ENCODE measurements around the gene CEP57L1.

The CEP57L1 gene

DNA sequence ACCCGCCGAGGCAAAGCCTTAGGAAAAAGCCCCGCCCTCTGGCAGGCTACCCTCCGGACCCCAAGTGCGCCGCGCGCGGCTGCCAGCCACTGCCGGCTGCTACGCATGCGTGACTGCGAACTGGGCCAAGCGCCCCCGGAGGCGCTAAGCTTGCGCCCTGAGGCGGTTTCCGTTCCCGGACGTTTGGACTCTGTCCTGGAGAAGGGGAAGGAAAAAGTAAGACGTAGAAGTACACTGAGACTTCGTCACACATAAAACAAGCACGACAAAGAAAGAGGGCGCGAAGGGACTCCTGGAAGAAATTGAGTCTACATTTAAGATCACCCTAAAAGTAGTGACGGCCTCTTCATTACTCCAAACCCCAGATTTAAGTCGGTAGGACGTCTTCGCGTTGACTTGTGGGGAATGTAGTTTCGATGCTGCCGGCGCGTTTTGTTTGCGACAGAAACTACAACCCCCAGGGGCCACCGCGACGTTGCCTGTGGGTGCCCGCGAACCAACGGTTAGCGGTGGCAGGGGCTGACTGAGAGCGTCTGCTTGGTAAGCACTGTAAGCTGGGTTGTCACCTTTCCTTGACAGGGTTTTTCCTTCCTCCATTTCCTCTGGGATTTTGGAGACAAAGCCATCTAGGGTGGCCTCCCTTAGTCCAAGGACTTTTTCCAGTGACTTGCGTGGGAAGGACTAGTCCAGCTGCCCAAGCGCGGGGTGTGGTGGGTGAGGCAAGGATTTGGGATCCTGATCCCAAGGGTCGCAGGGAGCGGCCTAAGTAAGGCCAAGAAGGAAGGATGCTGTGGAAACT is at the start of gene CEP57L1:
Gene CEP57L1, plus strand, starts transcription at position 472 of the 799 bp plus-strand sequence. CDS start 49,715 bp downstream, outside the sequence.
- peak; percentile 84 for DNase-seq (ENCODE audit: low read depth)

DNA sequence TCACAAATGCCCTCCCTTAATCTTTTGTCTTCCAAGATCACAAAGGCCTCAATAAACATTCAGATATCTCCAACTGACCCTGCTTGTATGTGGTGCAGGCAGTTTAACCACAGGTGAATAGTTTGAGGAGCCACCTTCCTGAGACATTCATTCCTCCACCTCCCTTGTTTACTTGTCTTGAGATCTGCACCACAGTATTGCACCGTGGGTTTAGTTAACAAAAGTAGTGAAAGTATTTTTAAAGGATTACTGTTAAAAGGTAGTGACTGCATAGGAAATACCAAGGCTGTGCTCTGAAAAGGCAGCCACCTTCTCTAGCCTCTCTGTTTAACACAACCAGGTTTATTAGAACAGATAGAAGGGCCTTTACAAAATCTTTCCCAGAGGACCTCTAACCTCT is 47.1 kb upstream of the CEP57L1 start:
- no peak for DNase-seq (ENCODE audit: low read depth)

DNA sequence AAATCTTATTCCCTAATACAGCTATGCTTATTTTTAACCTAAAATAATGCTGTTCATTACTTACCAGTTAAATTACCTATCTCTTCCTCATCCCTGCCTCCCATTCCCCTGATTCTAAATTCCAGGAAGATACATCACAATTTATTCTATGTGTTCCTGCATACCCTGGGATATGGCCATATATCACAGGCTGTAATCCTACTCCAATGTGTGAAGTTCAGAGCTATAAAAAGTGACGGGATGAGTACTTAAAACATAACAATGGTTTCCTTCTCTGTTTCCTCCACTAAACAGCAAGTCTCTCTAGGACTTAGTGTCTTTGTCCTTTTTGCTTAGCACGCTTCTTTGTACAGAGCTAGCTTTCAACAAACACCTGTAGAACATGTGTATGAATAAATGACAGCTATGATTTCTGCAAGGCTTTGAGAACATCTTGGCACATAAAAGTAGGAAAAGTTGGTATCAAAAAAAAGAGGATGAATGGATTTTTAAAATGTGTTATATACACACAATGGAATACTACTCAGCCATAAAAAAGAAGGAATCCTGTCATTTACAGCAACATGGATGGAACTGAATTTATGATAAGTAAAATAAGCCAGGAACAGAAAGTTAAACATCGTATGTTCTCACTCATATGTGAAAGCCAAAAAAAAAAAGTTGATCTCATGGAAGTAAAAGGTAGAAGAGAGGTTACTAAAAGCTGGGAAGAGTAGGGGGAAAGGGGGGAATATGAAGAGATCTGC is 46.5 kb upstream of the CEP57L1 start:
- DNase-seq (ENCODE audit: low read depth), result no peak

DNA sequence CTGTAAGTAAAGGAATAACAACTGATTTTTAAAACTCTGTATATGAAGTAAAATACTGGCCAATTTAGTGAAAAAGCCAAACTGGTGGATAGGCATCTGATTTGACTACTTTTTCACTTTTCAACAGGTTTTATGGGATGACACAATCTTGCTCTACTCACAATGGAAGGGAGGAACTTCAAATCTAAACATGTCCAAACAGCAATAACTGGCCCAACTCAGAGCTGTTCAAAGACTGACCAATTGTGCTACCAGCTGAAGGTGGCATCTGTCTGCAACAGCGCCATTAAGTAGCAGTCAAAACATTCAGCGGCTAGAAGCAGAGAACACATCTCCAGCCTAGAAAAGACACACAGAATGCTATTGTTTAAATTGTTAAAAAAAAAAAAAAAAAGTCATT is 45.3 kb upstream of the CEP57L1 start:
- DNase-seq (ENCODE audit: low read depth), result no peak

DNA sequence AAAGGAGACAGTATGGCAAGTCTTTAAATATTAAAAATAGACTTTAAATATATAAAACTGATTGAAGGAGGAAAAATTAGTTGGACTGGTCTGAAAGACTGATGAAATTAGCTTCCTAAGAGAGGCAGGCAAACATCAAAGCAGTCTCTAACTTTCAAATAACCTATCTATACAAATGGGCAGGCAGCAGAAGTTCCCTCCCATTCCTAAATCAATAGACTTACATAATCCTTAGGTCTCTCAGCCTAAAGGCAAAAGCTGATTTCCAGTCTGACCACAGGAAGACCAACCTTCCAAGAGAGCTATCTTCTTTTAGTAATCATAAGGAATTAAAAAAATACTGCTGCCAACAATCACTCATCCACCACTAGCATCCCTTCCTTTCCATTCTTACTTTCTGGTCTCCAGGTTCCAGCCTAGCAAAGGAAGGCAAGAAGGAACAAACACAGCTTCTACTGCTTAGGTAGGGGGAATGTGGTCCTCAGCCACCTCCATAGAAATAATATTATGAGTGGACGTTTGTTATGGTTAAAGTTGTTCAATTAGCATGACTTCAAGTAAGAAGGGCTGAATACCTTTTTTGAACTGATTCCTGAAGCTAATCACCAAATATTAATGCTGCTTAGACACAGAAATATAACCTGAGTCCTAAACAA is 44.7 kb upstream of the CEP57L1 start:
- DNase-seq (ENCODE audit: low read depth), result no peak

DNA sequence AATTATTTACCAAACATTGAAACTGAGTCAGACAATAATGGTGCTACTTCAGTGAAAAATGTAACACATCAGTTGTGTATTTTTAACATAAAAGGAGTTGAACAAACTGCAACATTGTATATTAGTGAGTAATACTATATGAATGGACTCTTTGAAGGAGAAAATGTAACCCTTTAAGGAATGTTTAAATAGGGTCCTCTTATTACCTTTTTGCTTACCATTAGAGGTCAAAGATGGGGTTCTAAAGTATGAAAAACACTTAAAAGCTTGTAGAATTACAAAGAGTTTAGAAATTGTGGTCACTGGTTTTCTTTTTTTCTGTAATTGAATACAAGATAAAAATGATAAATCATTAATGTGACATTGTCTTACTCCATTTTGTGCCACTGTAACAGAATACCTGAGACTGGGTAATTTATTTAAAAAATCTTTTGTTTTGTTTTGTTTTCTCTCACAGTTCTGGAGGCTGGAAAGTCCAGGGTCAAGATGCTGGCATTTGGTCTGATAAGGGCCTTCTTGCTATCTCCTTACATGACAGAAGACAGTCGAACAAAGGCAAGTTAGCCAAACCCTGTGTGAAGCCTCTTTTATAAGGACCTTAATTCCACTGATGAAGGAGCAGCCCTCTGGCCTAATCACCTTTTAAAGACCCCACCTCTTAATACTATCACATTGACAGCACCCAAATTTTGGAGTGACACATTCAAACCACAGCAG is 43.8 kb upstream of the CEP57L1 start:
- DNase-seq (ENCODE audit: low read depth), result no peak

DNA sequence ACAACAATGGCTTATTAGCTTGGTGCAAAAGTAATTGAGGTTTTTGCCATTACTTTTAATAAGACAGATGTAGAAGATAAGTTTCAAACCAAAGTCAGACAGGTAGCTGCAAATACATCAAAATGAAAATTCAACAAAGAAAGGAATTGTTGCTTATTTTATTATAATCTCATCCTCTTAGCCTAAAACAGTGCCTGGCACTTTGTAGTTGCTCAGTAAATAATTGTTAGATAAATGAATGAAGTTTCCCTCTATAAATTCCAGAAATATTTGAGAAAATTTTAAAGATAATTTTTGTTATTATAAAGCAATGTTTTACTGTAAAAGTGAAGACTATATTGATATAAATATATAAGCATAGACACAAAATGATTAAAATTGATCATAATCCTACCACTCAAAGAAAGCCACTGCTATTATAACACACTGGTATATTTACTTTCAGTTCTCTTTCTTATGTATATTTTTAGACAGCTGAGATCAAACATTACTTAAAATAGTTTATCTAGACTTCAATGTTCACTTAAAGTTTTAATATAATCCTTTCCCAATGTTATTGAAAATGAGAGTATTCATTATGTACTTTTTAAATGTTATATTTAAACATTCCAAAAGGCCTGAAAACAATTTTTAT is 43.2 kb upstream of the CEP57L1 start:
- DNase-seq (ENCODE audit: low read depth), result no peak

DNA sequence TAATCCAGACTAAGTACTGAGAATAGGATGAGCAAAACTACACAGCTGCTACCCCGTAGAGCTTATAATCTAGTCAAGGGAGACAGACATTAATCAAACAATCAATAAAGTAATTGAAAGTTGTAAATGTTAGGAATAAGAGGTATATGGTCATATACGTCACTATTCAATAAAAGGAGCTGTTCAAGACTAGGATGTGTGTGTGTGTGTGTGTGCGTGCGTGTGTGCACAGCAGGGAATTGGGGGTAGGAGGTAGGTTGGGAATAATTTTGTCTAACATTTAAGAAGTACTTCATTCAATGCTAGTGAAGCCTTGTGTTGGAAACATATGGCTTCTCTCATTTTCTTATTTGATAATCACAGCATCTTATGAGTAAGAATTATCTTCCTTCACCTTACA is 42.5 kb upstream of the CEP57L1 start:
- no peak for DNase-seq (ENCODE audit: low read depth)

DNA sequence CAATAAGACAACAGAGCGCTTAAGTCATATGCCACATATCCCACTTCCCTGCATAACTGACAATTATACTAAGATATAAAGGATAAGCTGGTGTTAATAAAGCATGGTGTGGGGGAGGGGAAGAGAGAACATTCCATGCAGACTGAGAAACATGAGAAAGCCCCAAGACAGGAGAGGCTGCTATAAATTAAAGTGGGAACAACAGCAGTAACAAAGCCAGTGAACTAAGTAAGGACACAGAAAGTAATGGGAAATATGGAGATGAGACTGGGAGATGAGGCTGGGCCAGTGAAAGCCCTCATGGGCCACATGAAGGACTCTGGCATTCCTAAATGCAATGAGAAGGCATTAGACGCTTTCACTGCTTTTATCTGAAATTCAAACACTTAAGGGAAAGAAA is 42.0 kb upstream of the CEP57L1 start:
- DNase-seq (ENCODE audit: low read depth), result no peak

DNA sequence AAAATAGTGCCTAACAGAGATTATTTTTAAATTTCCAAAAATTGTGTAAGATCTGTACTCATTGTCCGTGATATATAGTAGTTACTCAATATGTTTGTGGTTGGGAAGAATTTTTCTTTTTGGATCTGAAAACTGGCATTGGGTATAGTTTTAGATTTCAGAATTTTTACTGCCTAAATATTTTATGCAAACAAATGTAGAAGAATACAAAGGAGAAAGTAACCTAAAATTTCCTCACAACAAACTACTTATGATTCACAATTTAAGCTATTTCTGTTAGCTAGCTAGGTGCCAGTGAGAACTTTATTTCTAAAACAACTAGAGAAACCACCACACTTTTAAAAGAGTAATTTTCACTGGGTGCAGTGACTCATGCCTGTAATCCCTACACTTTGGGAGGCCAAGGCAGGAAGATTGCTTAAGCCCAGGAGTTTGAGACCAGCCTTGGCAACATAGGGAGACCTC is 39.5 kb upstream of the CEP57L1 start:
- DNase-seq (ENCODE audit: low read depth), result no peak

DNA sequence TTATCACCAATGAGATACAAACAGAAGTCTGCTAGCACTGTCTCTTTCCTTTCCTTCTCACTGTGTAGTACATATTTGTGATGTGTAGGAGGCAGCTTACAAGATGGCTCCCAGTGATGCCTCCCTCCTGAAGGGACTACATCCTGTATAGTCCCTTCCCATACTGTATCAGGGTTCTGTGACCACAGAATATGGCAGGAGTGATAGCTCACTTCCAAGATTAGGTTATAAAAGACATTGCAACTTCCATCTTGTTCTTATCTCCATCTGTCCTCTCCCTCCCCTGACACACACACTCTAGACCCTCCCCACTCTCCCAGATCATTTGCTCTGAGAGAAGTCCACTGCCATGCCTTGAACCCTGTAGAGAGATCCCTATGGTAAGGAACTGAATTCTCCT is 38.6 kb upstream of the CEP57L1 start:
- no peak for DNase-seq (ENCODE audit: low read depth)

DNA sequence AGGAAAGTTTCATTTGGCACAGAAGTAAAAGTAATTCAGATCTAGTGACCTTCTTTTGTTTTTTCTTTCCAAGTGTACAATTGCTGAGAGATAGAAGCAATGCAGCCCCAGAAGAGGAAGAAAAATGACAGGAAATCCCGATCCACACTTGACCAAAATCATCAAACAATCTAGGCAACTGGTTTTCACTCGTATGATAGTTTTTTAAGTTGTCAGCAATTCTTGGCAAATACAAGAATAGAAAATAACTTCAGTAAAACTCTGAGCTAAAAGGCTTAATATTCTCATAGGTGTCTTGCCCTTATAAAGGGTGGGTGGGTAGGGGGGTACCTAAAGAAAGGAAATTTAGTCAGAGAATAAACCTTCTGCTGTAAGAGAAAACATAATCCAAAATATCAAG is 36.7 kb upstream of the CEP57L1 start:
- DNase-seq (ENCODE audit: low read depth), result no peak

DNA sequence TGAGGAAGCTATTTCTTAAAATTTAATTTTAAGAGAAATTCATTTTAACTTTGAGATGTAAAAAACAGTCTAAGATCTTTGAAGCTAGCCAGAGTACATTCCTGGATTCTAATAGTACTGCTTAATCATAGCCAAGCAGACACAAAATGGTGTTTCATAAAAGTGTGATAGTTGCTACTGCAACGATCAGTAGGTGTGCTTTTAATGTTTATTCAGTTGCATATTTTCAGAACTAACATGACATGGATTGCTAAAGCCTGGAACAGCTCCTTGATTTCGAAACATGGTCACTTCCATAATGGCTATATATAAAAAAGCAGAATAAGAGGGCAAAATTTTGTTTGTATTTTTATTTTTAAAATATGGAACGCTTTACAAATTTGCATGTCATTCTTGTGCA is 36.2 kb upstream of the CEP57L1 start:
- DNase-seq (ENCODE audit: low read depth), result no peak

DNA sequence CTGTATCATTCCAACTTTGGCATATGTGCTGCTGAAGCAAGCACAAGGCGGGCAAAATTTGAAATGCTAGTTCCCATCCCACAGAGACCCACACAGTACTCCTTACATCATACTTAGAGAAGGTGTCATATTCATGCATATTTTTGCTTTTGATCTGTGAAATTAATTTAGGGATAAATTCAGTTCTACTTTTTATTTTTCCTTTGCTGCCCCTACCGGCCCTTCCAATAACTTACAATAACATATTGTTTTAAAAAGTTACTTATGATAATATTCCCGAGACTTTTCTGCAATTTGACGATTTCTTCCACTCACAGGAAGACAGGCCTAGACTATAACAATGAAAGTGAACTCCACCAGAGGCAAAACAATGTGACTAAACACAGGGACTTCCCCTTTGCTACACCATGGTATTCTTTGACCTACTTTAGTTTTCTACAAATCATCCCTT is 35.7 kb upstream of the CEP57L1 start:
- peak; percentile 31 for DNase-seq (ENCODE audit: low read depth)

DNA sequence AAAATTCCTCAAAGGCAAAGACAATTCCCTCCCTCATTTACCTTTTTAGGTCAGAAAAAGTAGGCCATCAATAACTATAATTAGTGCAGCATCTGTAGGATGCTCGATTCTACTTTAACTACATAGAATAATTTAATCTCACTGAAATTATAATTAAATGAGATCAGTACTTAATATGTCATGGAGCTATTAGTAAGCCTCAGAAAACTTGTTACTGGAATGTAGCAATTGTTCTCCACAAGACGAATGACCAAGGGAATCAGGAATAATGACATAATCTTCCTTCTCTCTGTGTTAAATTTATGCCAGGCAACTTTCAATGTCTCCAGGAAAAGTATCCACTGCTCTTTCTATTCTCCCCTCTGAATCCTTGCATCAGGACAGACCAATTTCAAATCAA is 34.7 kb upstream of the CEP57L1 start:
- DNase-seq (ENCODE audit: low read depth), result no peak

DNA sequence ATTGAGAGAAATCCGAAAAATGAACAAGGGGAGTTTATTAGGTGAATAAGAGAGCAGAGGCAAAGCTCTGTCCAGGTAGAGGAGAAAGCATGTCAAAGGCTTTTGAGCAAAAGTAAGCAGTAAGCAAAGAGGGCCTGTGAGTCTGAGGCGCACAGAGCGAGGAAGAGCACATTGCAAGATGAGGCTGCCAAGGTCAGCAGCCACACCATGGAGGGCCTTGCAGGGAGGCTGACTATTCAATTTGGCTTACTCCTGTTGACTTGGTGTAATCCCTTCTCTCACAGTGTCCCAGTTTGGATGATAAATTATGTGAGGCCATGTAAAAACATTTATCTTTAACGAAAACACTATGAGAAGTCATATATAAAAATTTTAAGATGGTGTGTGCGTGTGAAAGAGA is 33.1 kb upstream of the CEP57L1 start:
- DNase-seq (ENCODE audit: low read depth), result no peak

DNA sequence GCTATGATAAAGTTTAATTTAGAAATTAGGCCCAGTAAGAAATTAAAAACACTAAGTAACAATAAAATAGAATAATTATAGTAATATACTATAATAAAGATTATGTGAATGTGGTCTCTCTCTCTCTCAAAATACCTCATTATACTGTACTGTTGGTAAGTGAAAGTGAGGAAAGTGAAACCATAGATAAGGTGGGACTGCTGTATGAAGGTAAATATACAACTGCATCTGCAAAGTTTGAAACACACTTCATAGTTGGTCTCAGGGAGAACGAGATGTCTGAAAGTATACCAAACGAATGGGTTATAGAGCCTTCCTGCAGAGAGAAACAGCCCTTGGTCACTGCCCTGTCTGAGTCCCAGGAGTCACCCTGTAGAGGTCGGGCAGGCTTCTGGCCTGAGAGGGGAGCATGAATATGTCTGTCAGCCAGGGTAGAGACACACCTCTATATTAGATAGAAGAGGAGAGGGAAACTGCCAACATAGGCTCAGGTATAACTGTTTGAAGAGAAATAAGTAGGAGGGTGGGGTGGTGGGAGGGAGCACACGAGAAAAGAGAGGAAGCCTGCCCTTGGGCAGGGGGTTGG is 32.4 kb upstream of the CEP57L1 start:
- DNase-seq (ENCODE audit: low read depth), result no peak

DNA sequence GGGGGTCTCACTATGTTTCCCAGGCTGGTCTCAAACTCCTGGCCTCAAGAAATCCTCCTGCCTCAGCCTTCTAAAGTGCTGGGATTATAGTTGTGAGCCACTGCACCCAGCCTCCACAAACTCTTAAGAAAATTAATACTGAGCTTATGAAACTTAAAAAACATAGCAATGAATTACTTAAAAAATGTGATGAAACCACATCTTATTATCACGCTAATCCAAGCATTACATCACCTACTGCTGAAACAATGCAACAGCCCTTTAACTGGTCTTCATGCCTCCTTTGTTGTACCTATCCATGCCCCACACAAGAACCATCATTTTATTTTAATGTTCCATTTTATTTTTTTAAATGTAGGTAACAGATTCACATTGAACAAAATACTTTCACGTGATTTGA is 25.6 kb upstream of the CEP57L1 start:
- DNase-seq (ENCODE audit: low read depth), result no peak

DNA sequence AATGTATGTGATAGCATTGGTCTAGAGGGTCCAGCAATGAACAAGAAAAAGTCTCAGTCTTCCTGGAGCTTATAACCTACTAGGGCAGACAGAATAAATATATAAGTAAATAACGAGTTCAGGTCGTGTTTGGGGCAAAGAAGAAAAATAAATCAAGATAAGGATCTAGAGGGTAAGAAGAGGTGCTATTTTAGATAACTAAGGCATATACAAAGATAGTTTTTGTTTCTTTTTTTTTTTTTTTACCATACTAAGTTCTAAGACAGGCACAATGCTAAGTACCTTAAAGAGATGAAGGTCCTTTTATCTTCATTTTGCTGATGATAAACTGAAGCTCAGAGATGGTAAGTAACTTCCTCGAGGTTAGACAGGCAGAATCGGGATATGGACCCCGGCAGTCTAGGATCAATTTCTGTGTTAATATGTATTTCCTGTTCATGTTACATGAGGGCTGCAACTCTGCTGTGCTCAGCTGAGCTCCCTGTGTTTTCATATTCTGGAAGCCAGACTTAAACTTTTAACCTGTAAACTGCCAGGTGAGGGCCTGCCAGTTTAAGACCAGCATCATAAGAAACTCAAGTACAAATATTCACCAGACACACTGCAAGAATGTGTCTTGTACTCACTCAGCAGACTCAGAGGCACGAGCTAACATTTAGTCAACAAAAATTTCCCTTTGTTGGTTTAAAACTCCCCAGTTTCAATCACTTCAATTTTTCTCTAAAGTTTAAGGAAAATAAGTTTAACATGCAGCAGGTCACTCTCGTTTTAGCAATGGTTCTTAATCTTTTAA is 24.0 kb upstream of the CEP57L1 start:
- no peak for DNase-seq (ENCODE audit: low read depth)

DNA sequence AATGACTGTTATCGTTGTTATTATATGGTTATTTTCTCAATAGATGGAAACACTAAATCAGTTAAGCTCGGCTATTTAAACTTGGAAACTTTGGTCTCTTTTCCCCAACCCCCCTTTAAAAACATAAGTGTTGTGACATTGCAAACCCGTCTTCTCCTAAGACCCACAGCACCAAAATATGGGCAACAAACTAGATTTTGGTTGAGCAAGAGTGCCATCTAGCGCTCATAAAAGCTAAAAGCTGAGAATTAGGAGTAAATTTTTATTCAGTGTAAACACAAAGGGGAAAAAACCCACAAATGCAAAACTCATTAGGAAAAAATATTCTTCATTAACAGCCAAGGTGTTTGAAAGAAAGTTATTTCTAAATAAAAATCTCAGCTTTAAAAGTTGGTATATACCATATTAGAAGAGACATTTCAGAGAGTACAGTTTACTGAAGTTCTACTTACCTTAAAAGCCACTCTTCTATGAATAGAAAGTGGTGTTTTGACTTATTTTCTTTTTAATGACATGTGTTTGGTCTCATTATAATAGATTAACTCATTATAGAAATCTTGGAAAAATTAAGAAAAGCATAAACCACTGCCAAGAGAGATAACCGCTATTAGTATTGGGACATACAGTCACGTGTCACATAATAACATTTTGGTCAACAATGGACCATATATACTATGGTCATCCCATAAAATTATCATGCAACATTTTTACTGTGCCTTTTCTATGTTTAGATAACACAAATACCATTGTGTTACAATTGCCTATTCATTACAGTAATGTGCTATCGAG is 21.8 kb upstream of the CEP57L1 start:
- DNase-seq (ENCODE audit: low read depth), result no peak
